H9 (cell line): Measurements from ENCODE around the gene NR3C2. TPM values are rescaled to one million over a fixed set of nuclear protein-coding genes. Genes with fewer than 3 reads are reported as not detected.

ENCODE experiments used
- DNase-seq: peaks from one replicate; pipeline ENCODE4 v3.0.0-alpha.2; 2017
- H2AFZ ChIP-seq: one replicate; pipeline ENCODE4 v1.6.1; 2013; ENCODE audit warnings: mild to moderate bottlenecking, low read length, control low read depth, moderate library complexity
- H2AK5ac ChIP-seq: 2 replicates; pipeline ENCODE4 v1.6.1; 2013; ENCODE audit warnings: low read length, control low read depth, mixed read lengths; ENCODE audit not compliant: insufficient read length
- H2BK120ac ChIP-seq: one replicate; pipeline ENCODE4 v1.6.1; 2013; ENCODE audit warnings: low read depth, mild to moderate bottlenecking, low read length, control low read depth, inconsistent platforms; ENCODE audit not compliant: poor library complexity, severe bottlenecking
- H2BK12ac ChIP-seq: 2 replicates; pipeline ENCODE4 v1.6.1; 2013; ENCODE audit warnings: low read length, control low read depth, mixed read lengths, low read depth; ENCODE audit not compliant: insufficient read length
- H2BK15ac ChIP-seq: 2 replicates; pipeline ENCODE4 v1.6.1; 2013; ENCODE audit warnings: low read depth, low read length, control low read depth
- H2BK20ac ChIP-seq: one replicate; pipeline ENCODE4 v1.6.1; 2013; ENCODE audit warnings: low read depth, mild to moderate bottlenecking, low read length, control low read depth, inconsistent platforms; ENCODE audit not compliant: poor library complexity, severe bottlenecking
- H2BK5ac ChIP-seq: 2 replicates; pipeline ENCODE4 v1.6.1; 2013; ENCODE audit warnings: low read length, control low read depth, mixed read lengths; ENCODE audit not compliant: insufficient read length
- H3K14ac ChIP-seq: 2 replicates; pipeline ENCODE4 v1.6.1; 2013; ENCODE audit warnings: low read length, control low read depth; ENCODE audit not compliant: insufficient read depth
- H3K18ac ChIP-seq: 2 replicates; pipeline ENCODE4 v1.6.1; 2013; ENCODE audit warnings: low read depth, mild to moderate bottlenecking, mixed read lengths, low read length, control low read depth; ENCODE audit not compliant: insufficient read length
- H3K23ac ChIP-seq: 2 replicates; pipeline ENCODE4 v1.6.1; 2013; ENCODE audit warnings: low read length, control low read depth, mixed read lengths, low read depth; ENCODE audit not compliant: insufficient read length
- H3K23me2 ChIP-seq: 2 replicates; pipeline ENCODE4 v1.6.1; 2013; ENCODE audit warnings: low read depth, mild to moderate bottlenecking, mixed read lengths, low read length, control low read depth; ENCODE audit not compliant: insufficient read length, poor library complexity, severe bottlenecking
- H3K27ac ChIP-seq: 2 replicates; pipeline ENCODE4 v1.5.1; 2013; ENCODE audit warnings: low read length, control low read depth, mixed read lengths, low read depth; ENCODE audit not compliant: insufficient read length
- H3K27me3 ChIP-seq: 2 replicates; pipeline ENCODE4 v1.6.1; 2013; ENCODE audit warnings: low read length, control low read depth, inconsistent platforms; ENCODE audit not compliant: insufficient read depth
- H3K4ac ChIP-seq: 2 replicates; pipeline ENCODE4 v1.6.1; 2013; ENCODE audit warnings: low read depth, mild to moderate bottlenecking, control low read depth, inconsistent platforms, low read length, moderate library complexity
- H3K4me1 ChIP-seq: 2 replicates; pipeline ENCODE4 v1.6.1; 2013; ENCODE audit warnings: low read length, control low read depth, inconsistent platforms; ENCODE audit not compliant: insufficient read depth
- H3K4me2 ChIP-seq: 2 replicates; pipeline ENCODE4 v1.6.1; 2013; ENCODE audit warnings: low read length, control low read depth, mixed read lengths; ENCODE audit not compliant: insufficient read length, insufficient read depth
- H3K56ac ChIP-seq: 2 replicates; pipeline ENCODE4 v1.6.1; 2013; ENCODE audit warnings: low read depth, mild to moderate bottlenecking, mixed read lengths, low read length, control low read depth; ENCODE audit not compliant: insufficient read length
- H3K79me1 ChIP-seq: 2 replicates; pipeline ENCODE4 v1.6.1; 2013; ENCODE audit warnings: low read depth, mild to moderate bottlenecking, moderate library complexity, low read length, control low read depth, inconsistent platforms; ENCODE audit not compliant: insufficient read depth, poor library complexity, severe bottlenecking
- H3K79me2 ChIP-seq: 2 replicates; pipeline ENCODE4 v1.6.1; 2013; ENCODE audit warnings: low read length, control low read depth, inconsistent platforms; ENCODE audit not compliant: insufficient read depth
- H3K9ac ChIP-seq: 2 replicates; pipeline ENCODE4 v1.6.1; 2013; ENCODE audit warnings: low read length, control low read depth, mixed read lengths; ENCODE audit not compliant: insufficient read length; ENCODE audit errors: extremely low read depth
- H3K9me3 ChIP-seq: one replicate; pipeline ENCODE4 v1.6.1; 2013; ENCODE audit warnings: low read depth, low read length, inconsistent platforms; ENCODE audit not compliant: control insufficient read depth
- H3T11ph ChIP-seq: one replicate; pipeline ENCODE4 v1.6.1; 2013; ENCODE audit warnings: mild to moderate bottlenecking, low read length, control low read depth, inconsistent platforms
- H4K20me1 ChIP-seq: one replicate; pipeline ENCODE4 v1.6.1; 2013; ENCODE audit not compliant: control insufficient read depth, insufficient read length, insufficient read depth
- H4K5ac ChIP-seq: 2 replicates; pipeline ENCODE4 v1.6.1; 2013; ENCODE audit warnings: low read depth, mild to moderate bottlenecking, mixed read lengths, low read length, control low read depth; ENCODE audit not compliant: insufficient read length
- H4K8ac ChIP-seq: replicated peaks from 2 replicates; pipeline ENCODE4 v1.6.1; 2013; ENCODE audit warnings: low read length, control low read depth, mixed read lengths, low read depth; ENCODE audit not compliant: insufficient read length
- H4K91ac ChIP-seq: 2 replicates; pipeline ENCODE4 v1.6.1; 2013; ENCODE audit warnings: low read depth, mild to moderate bottlenecking, moderate library complexity, mixed read lengths, low read length, control low read depth; ENCODE audit not compliant: insufficient read length
- H3K27ac Mint-ChIP-seq, 3 experiments: 2 replicates in 2 of 3; 3 replicates in 1 of 3; pipeline ENCODE4 v1.8.0; 2020 to 2021; ENCODE audit warnings: mixed read lengths in 3 of 3, mild to moderate bottlenecking in 1 of 3, moderate library complexity in 1 of 3
- H3K27me3 Mint-ChIP-seq: 2 replicates; pipeline ENCODE4 v1.8.0; 2021; ENCODE audit warnings: low read depth, mild to moderate bottlenecking, moderate library complexity, mixed read lengths
- H3K36me3 Mint-ChIP-seq, 3 experiments: 2 replicates in 2 of 3; 3 replicates in 1 of 3; pipeline ENCODE4 v1.8.0; 2020 to 2021; ENCODE audit warnings: low read depth in 3 of 3, mixed read lengths in 3 of 3; ENCODE audit not compliant: insufficient read depth in 1 of 3
- H3K4me1 Mint-ChIP-seq, 2 experiments: 2 replicates each; pipeline ENCODE4 v1.8.0; 2020; ENCODE audit warnings: mixed read lengths in 2 of 2
- H3K4me3 Mint-ChIP-seq, 2 experiments: 2 replicates in 1 of 2; 3 replicates in 1 of 2; pipeline ENCODE4 v1.8.0; 2020 to 2021; ENCODE audit warnings: mild to moderate bottlenecking in 2 of 2, mixed read lengths in 2 of 2, moderate library complexity in 1 of 2
- H3K9me3 Mint-ChIP-seq, 2 experiments: 2 replicates in 1 of 2; 3 replicates in 1 of 2; pipeline ENCODE4 v1.8.0; 2020; ENCODE audit warnings: mild to moderate bottlenecking in 2 of 2, mixed read lengths in 2 of 2, moderate library complexity in 1 of 2
- WGBS: extraction: QIAGEN DNeasy Blood & Tissue Kit; methylation state at CpG from one replicate; pipeline ENCODE4 v1.1.7; 2013; ENCODE audit warnings: missing lambda C conversion rate, low lambda C conversion rate, mixed read lengths; ENCODE audit not compliant: insufficient read length; ENCODE audit errors: extremely low coverage; 5-methylcytosine and 5-hydroxymethylcytosine counted together
- total RNA-seq: library from RNA; stranded (reverse); gene quantifications from 2 replicates; pipeline ENCODE4 v1.2.1, GENCODE V29; 2021
- TF ChIP-seq, protein P1 (sequence below): fragments of 200-600 bp; sonication (generic); conservative IDR thresholded peaks from 3 replicates; pipeline ENCODE4 v1.8.0; 2021; ENCODE audit warnings: antibody characterized with exemption, mild to moderate bottlenecking

NR3C2 gene
- total RNA-seq, 1 experiment from 2014 or later, result 1.4 TPM

DNA sequence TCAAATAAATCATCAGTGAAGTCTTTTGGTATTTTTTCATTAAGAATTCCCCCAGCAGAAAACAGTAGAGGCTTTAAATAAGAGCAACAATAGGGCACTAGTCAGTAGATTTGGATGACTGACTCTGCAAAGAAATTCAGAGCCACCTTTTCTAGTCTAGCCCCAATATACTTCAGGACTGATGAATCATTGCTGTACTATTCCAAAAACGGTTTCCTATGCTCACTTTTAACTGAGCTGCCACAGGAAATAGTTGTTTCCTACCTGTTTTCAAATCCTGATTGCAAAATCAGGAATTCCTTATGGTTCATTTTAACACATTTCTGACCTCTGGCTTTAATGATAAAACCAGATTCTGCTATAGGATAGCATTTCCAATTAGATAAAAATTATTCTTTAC, 171.6 kb downstream of the NR3C2 start:
- no peaks in the 10 kb centered on the region for H3K79me2 ChIP-seq
- H3K4me3 Mint-ChIP-seq, result no peak overlapping the region
- no peak overlapping the region for H2BK5ac ChIP-seq
- no peak overlapping the region for H3K9ac ChIP-seq
- H3K36me3 Mint-ChIP-seq, result no peaks in the 10 kb centered on the region
- no peak overlapping the region for H2BK15ac ChIP-seq
- H3K14ac ChIP-seq, result no peak overlapping the region
- no peak overlapping the region for H2BK120ac ChIP-seq
- no peak overlapping the region for H3K56ac ChIP-seq
- no peak overlapping the region for H4K5ac ChIP-seq
- H3K4me2 ChIP-seq, result no peak overlapping the region
- H3K27me3 ChIP-seq, result no peaks in the 10 kb centered on the region
- H4K20me1 ChIP-seq, result no peaks in the 10 kb centered on the region
- H3K79me1 ChIP-seq, result no peaks in the 10 kb centered on the region
- H3K9me3 Mint-ChIP-seq, result no peaks in the 10 kb centered on the region
- no peak overlapping the region for H2BK12ac ChIP-seq
- no peak overlapping the region for H4K91ac ChIP-seq
- H3K27ac Mint-ChIP-seq, result no peak overlapping the region
- H4K8ac ChIP-seq, result no peak overlapping the region
- no peaks in the 10 kb centered on the region; the same call in 1 of the 2 replicates for H3K27me3 Mint-ChIP-seq
- no peaks in the 10 kb centered on the region for H3K23me2 ChIP-seq
- H2AK5ac ChIP-seq, result no peak overlapping the region
- no peak overlapping the region for H3K4ac ChIP-seq
- H3K4me1 Mint-ChIP-seq, result no peaks in the 10 kb centered on the region
- no CpG with 5 or more reads among the region's 1 CpG for WGBS
- no peak overlapping the region for H3K27ac ChIP-seq
- no peaks in the 10 kb centered on the region for H3K9me3 ChIP-seq
- no peak overlapping the region for H2AFZ ChIP-seq
- DNase-seq, result no peak
- TF ChIP-seq, protein P1, sequence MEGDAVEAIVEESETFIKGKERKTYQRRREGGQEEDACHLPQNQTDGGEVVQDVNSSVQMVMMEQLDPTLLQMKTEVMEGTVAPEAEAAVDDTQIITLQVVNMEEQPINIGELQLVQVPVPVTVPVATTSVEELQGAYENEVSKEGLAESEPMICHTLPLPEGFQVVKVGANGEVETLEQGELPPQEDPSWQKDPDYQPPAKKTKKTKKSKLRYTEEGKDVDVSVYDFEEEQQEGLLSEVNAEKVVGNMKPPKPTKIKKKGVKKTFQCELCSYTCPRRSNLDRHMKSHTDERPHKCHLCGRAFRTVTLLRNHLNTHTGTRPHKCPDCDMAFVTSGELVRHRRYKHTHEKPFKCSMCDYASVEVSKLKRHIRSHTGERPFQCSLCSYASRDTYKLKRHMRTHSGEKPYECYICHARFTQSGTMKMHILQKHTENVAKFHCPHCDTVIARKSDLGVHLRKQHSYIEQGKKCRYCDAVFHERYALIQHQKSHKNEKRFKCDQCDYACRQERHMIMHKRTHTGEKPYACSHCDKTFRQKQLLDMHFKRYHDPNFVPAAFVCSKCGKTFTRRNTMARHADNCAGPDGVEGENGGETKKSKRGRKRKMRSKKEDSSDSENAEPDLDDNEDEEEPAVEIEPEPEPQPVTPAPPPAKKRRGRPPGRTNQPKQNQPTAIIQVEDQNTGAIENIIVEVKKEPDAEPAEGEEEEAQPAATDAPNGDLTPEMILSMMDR, result no peak
- H3K4me1 ChIP-seq, result no peaks in the 10 kb centered on the region
- no peak overlapping the region for H3T11ph ChIP-seq
- H3K18ac ChIP-seq, result no peak overlapping the region
- no peak overlapping the region for H2BK20ac ChIP-seq
- H3K23ac ChIP-seq, result no peak overlapping the region
